Small intestine (tissue), 16 donors: ENCODE results near the gene OR5B2. TPM values are rescaled to one million over a fixed set of nuclear protein-coding genes. Genes with fewer than 3 reads are reported as not detected.

Experiments
- DNase-seq, 2 donors: peaks; one replicate each; pipeline versions ENCODE4 v3.0.0 to v3.0.0-alpha.2; 2013
- FAIRE-seq: peaks from 2 replicates; lab custom pipeline; 2012; peaks lifted over from hg19 to GRCh38; lab: Jason Lieb, UNC
- H3K27ac ChIP-seq, 3 donors: one replicate each; pipeline ENCODE4 v1.5.1; 2013; ENCODE audit warnings: low read length in 2 of 3, mild to moderate bottlenecking in 2 of 3, control low read depth in 1 of 3, inconsistent platforms in 1 of 3, low read depth in 1 of 3, moderate library complexity in 1 of 3
- H3K27me3 ChIP-seq, 3 donors: one replicate each; pipeline ENCODE4 v1.6.1; 2013; ENCODE audit warnings: low read length in 3 of 3, inconsistent platforms in 1 of 3; ENCODE audit not compliant: control insufficient read depth in 3 of 3, insufficient read depth in 3 of 3
- H3K36me3 ChIP-seq, 3 donors: one replicate each; pipeline ENCODE4 v1.6.1; 2013; ENCODE audit warnings: low read length in 3 of 3, inconsistent platforms in 1 of 3, low read depth in 1 of 3, mild to moderate bottlenecking in 1 of 3, moderate library complexity in 1 of 3; ENCODE audit not compliant: control insufficient read depth in 3 of 3, insufficient read depth in 2 of 3
- H3K4me1 ChIP-seq, 3 donors: one replicate each; pipeline ENCODE4 v1.6.1; 2013; ENCODE audit warnings: low read length in 2 of 3, inconsistent platforms in 1 of 3, low read depth in 1 of 3, mild to moderate bottlenecking in 1 of 3, moderate library complexity in 1 of 3; ENCODE audit not compliant: control insufficient read depth in 3 of 3, insufficient read depth in 2 of 3
- H3K4me3 ChIP-seq, 3 donors: one replicate each; pipeline ENCODE4 v1.5.1; 2013; ENCODE audit warnings: low read length in 3 of 3, control low read depth in 1 of 3, inconsistent platforms in 1 of 3, low read depth in 1 of 3, mild to moderate bottlenecking in 1 of 3, moderate library complexity in 1 of 3
- H3K9me3 ChIP-seq, 2 donors: one replicate each; pipeline ENCODE4 v1.6.1; 2013; ENCODE audit warnings: low read depth in 1 of 2, low read length in 1 of 2; ENCODE audit not compliant: control insufficient read depth in 2 of 2, insufficient read depth in 1 of 2
- WGBS, 3 donors: extraction: QIAGEN DNeasy Blood & Tissue Kit; methylation state at CpG; one replicate each; pipeline ENCODE4 v1.1.7; 2013; 5-methylcytosine and 5-hydroxymethylcytosine counted together
- long read RNA-seq, 10 donors: transcript quantifications; one replicate each; lab custom pipeline, GENCODE V29; 2026
- polyA plus RNA-seq, 4 donors: library from polyadenylated mRNA; stranded (reverse) in 3 of 4; unstranded in 1 of 4; fragments of 200-250 nt in 3 of 4; fragments of 120-200 nt in 1 of 4; gene quantifications; one replicate each; pipeline versions ENCODE4 v1.2.1 to v1.2.3, GENCODE V29; 2013
- donor health status: healthy with polysubstance abuse.
- donor health status: control.
- donor health status: control.
- donor health status: Bipolar disorder and iron deficiency.
- donor health status: healthy.

The OR5B2 gene
- not detected for polyA plus RNA-seq
- long read RNA-seq, donor 1: 0 reads
- long read RNA-seq, donor 2: 0 reads
- long read RNA-seq, donor 3: 0 reads
- long read RNA-seq, donor 4: 0 reads
- long read RNA-seq, donor 5: 0 reads
- long read RNA-seq, donor 6: 0 reads
- long read RNA-seq, donor 7: 0 reads
- long read RNA-seq, donor 8: 0 reads
- long read RNA-seq, donor 9: 0 reads
- long read RNA-seq, donor 10: 0 reads

- H3K4me1 ChIP-seq: no peaks in the 10 kb centered on the region
- H3K36me3 ChIP-seq: no peaks in the 10 kb centered on the region
- 51 to 75% (median 61%) methylated on average over 3 of the region's 3 CpGs for WGBS, 3 donors
Measured at GRCh38 chr11:58428021-58428420, at the start of gene OR5B2. Gene OR5B2, minus strand, starts transcription at chr11:58428121. Its CDS starts 4,860 bp downstream, at chr11:58423261.

GRCh38 chr11:58471892-58472291, 44.0 kb upstream of the OR5B2 start:
- no peaks in the 10 kb centered on the region for H3K36me3 ChIP-seq
- no peak overlapping the region for H3K4me3 ChIP-seq
- no peak for FAIRE-seq

More at GRCh38 chr11:58428021-58428420, at the start of gene OR5B2:
- FAIRE-seq (no peak), DNase-seq (no peak)
- Histone ChIP-seq H3K27ac (no peak within 1 kb of the TSS), H3K4me3 (no peak within 1 kb of the TSS), H3K9me3 (no peaks in the 10 kb centered on the region), H3K27me3 (no peaks in the 10 kb centered on the region)

GRCh38 chr11:58466293-58466692, 38.4 kb upstream of the OR5B2 start:
- Histone ChIP-seq H3K36me3 (no peaks in the 10 kb centered on the region), H3K9me3 (peaks cover 0 to 4% of the 10 kb centered on the region in 2 donors), H3K4me1 (no peaks in the 10 kb centered on the region), H3K27me3 (no peaks in the 10 kb centered on the region), H3K4me3 (no peak overlapping the region), H3K27ac (no peak overlapping the region)
- 83 to 89% (median 86%) methylated on average over 1 of the region's 1 CpG for WGBS, 3 donors
- FAIRE-seq: no peak
- no peak for DNase-seq

More at GRCh38 chr11:58471892-58472291, 44.0 kb upstream of the OR5B2 start:
- H3K9me3 ChIP-seq: peaks cover 0 to 5% of the 10 kb centered on the region in 2 donors
- H3K4me1 ChIP-seq: no peaks in the 10 kb centered on the region
- H3K27ac ChIP-seq: no peak overlapping the region
- DNase-seq: no peak
- no peaks in the 10 kb centered on the region for H3K27me3 ChIP-seq

- Histone ChIP-seq H3K27me3 (no peaks in the 10 kb centered on the region), H3K4me1 (no peaks in the 10 kb centered on the region), H3K9me3 (no peaks in the 10 kb centered on the region), H3K4me3 (no peak overlapping the region), H3K36me3 (no peaks in the 10 kb centered on the region), H3K27ac (no peak overlapping the region)
- DNase-seq: no peak
- WGBS, 3 donors: 49 to 60% (median 56%) methylated on average over 3 of the region's 3 CpGs
- FAIRE-seq: no peak
Measured at GRCh38 chr11:58465690-58466089, 37.8 kb upstream of the OR5B2 start.

- Histone ChIP-seq H3K4me3 (no peak overlapping the region), H3K4me1 (no peaks in the 10 kb centered on the region), H3K27ac (no peak overlapping the region), H3K9me3 (peaks cover 1 to 4% of the 10 kb centered on the region in 2 donors), H3K27me3 (no peaks in the 10 kb centered on the region), H3K36me3 (no peaks in the 10 kb centered on the region)
- FAIRE-seq (no peak), DNase-seq (no peak)
- 35 to 52% (median 47%) methylated on average over 3 of the region's 3 CpGs for WGBS, 3 donors
Measured at GRCh38 chr11:58451585-58451984, 23.7 kb upstream of the OR5B2 start.

- FAIRE-seq: no peak
- H3K4me3 ChIP-seq: no peak overlapping the region
- H3K4me1 ChIP-seq: no peaks in the 10 kb centered on the region
- H3K27me3 ChIP-seq: no peaks in the 10 kb centered on the region
- H3K9me3 ChIP-seq: peaks cover 0 to 27% of the 10 kb centered on the region in 2 donors
- no peak overlapping the region for H3K27ac ChIP-seq
- no peak for DNase-seq
- no peaks in the 10 kb centered on the region for H3K36me3 ChIP-seq
- 80 to 84% (median 82%) methylated on average over 6 of the region's 6 CpGs for WGBS, 3 donors
Measured at GRCh38 chr11:58446294-58446693, 18.4 kb upstream of the OR5B2 start.

GRCh38 chr11:58444300-58444699, 16.4 kb upstream of the OR5B2 start:
- WGBS, 3 donors: 21 to 71% (median 49%) methylated on average over 2 of the region's 2 CpGs
- Histone ChIP-seq H3K4me1 (no peaks in the 10 kb centered on the region), H3K4me3 (no peak overlapping the region), H3K36me3 (no peaks in the 10 kb centered on the region), H3K27ac (no peak overlapping the region), H3K9me3 (peaks cover 0 to 27% of the 10 kb centered on the region in 2 donors), H3K27me3 (no peaks in the 10 kb centered on the region)
- FAIRE-seq (no peak), DNase-seq (peak; percentile 5 to 56)

GRCh38 chr11:58442136-58442535, 14.2 kb upstream of the OR5B2 start, which contains the start of gene OR5B12:
Gene OR5B12, minus strand, starts transcription at chr11:58442236. Its CDS starts 2,085 bp downstream, at chr11:58440151.
- no peaks in the 10 kb centered on the region for H3K4me1 ChIP-seq
- DNase-seq (no peak), FAIRE-seq (no peak)
- H3K27ac ChIP-seq: no peak within 1 kb of the TSS
- no peaks in the 10 kb centered on the region for H3K36me3 ChIP-seq
- H3K27me3 ChIP-seq: no peaks in the 10 kb centered on the region
- peaks cover 0 to 27% of the 10 kb centered on the region in 2 donors for H3K9me3 ChIP-seq
- no peak within 1 kb of the TSS for H3K4me3 ChIP-seq
- WGBS, 3 donors: 83 to 96% (median 86%) methylated on average over 1 of the region's 1 CpG

GRCh38 chr11:58438486-58438885, 10.6 kb upstream of the OR5B2 start:
- Histone ChIP-seq H3K36me3 (no peaks in the 10 kb centered on the region), H3K4me3 (no peak overlapping the region), H3K4me1 (no peaks in the 10 kb centered on the region), H3K9me3 (no peaks in the 10 kb centered on the region), H3K27ac (no peak overlapping the region), H3K27me3 (no peaks in the 10 kb centered on the region)
- WGBS, 3 donors: 24 to 43% (median 33%) methylated on average over 4 of the region's 4 CpGs
- DNase-seq: no peak
- FAIRE-seq: no peak
